ENCODE data around the gene CCDC195.

The CCDC195 gene

GRCh38 chr2:224716201-224716600, at the start of gene CCDC195:
CCDC195 (minus strand) TSS chr2:224716365; CDS start chr2:224716365, 0 bp downstream.
- no peak for DNase-seq (ENCODE audit: low spot score)

- DNase-seq (ENCODE audit: low spot score) = no peak
Measured at GRCh38 chr2:224764565-224765236, 48.5 kb upstream of the CCDC195 start.

GRCh38 chr2:224757934-224758548, 41.9 kb upstream of the CCDC195 start:
- no peak for DNase-seq (ENCODE audit: low spot score)

- DNase-seq (ENCODE audit: low spot score) = no peak
Measured at GRCh38 chr2:224753743-224754540, 37.8 kb upstream of the CCDC195 start.

GRCh38 chr2:224751996-224752698, 36.0 kb upstream of the CCDC195 start:
- no peak for DNase-seq (ENCODE audit: low spot score)

GRCh38 chr2:224749136-224749535, 33.0 kb upstream of the CCDC195 start:
- DNase-seq (ENCODE audit: low spot score) = no peak

- no peak for DNase-seq (ENCODE audit: low spot score)
Measured at GRCh38 chr2:224747765-224748164, 31.6 kb upstream of the CCDC195 start.

- DNase-seq (ENCODE audit: low spot score) = no peak
Measured at GRCh38 chr2:224736227-224736626, 20.1 kb upstream of the CCDC195 start.

- DNase-seq (ENCODE audit: low spot score) = no peak
Measured at GRCh38 chr2:224734949-224735348, 18.8 kb upstream of the CCDC195 start.

GRCh38 chr2:224731665-224732064, 15.5 kb upstream of the CCDC195 start:
- DNase-seq (ENCODE audit: low spot score) = no peak

- DNase-seq (ENCODE audit: low spot score) = no peak
Measured at GRCh38 chr2:224729435-224729834, 13.3 kb upstream of the CCDC195 start.

GRCh38 chr2:224724331-224724730, 8.2 kb upstream of the CCDC195 start:
- no peak for DNase-seq (ENCODE audit: low spot score)

GRCh38 chr2:224723586-224724217, 7.5 kb upstream of the CCDC195 start:
- no peak for DNase-seq (ENCODE audit: low spot score)

- no peak for DNase-seq (ENCODE audit: low spot score)
Measured at GRCh38 chr2:224722770-224723169, 6.6 kb upstream of the CCDC195 start.

- DNase-seq (ENCODE audit: low spot score) = no peak
Measured at GRCh38 chr2:224722250-224722649, 6.1 kb upstream of the CCDC195 start.

GRCh38 chr2:224716921-224717320, 756 bp upstream of the CCDC195 start:
- no peak for DNase-seq (ENCODE audit: low spot score)

- DNase-seq (ENCODE audit: low spot score) = no peak
Measured at GRCh38 chr2:224711859-224712665, 4.1 kb downstream of the CCDC195 start.

- no peak for DNase-seq (ENCODE audit: low spot score)
Measured at GRCh38 chr2:224711381-224711780, 4.8 kb downstream of the CCDC195 start.

GRCh38 chr2:224709301-224709700, 6.9 kb downstream of the CCDC195 start:
- DNase-seq (ENCODE audit: low spot score) = no peak

GRCh38 chr2:224694502-224694901, 21.7 kb downstream of the CCDC195 start:
- no peak for DNase-seq (ENCODE audit: low spot score)

- no peak for DNase-seq (ENCODE audit: low spot score)
Measured at GRCh38 chr2:224691563-224691962, 24.6 kb downstream of the CCDC195 start.
